K562 (cell line): ENCODE measurements around the gene SPNS1. TPM values are rescaled to one million over a fixed set of nuclear protein-coding genes. Genes with fewer than 3 reads are reported as not detected.

Source experiments
- ATF1 ChIP-seq, 2 experiments: fragments of 450-650 bp in 1 of 2; IDR thresholded peaks; 2 replicates each; pipeline ENCODE4 v1.6.1; 2016; ENCODE audit warnings: missing compliant biosample characterization in 1 of 2, missing genetic modification characterization in 1 of 2
- BHLHE40 ChIP-seq: IDR thresholded peaks from 2 replicates; pipeline ENCODE4 v1.6.1; 2011; ENCODE audit warnings: low read length, improper control_type of control experiment
- FOXK1 ChIP-seq: sonication (generic); formaldehyde crosslinking; IDR thresholded peaks from 2 replicates; pipeline ENCODE4 v1.8.0; 2022; ENCODE audit warnings: missing genetic modification reagents, mild to moderate bottlenecking, borderline replicate concordance
- FOXP1 ChIP-seq: sonication (generic); formaldehyde crosslinking; IDR thresholded peaks from 2 replicates; pipeline ENCODE4 v1.8.0; 2022; ENCODE audit warnings: mild to moderate bottlenecking, missing genetic modification reagents
- HDAC1 ChIP-seq, 2 experiments: fragments of 450-650 bp; IDR thresholded peaks; 2 replicates each; pipeline ENCODE4 v1.6.1; 2016 to 2017; ENCODE audit warnings: inconsistent platforms in 1 of 2, mild to moderate bottlenecking in 1 of 2, moderate library complexity in 1 of 2
- KAT2B ChIP-seq: IDR thresholded peaks from one replicate; pipeline ENCODE4 v1.6.1; 2012; ENCODE audit warnings: low read depth, mild to moderate bottlenecking, control low read depth, inconsistent platforms, low read length, moderate library complexity
- MAZ ChIP-seq, 2 experiments: fragments of 450-650 bp in 1 of 2; sonication (generic) in 1 of 2; formaldehyde crosslinking; IDR thresholded peaks in 1 of 2; conservative IDR thresholded peaks in 1 of 2; 2 replicates each; pipeline versions ENCODE4 v1.4.0 to v1.5.0; 2020; ENCODE audit warnings: mild to moderate bottlenecking in 1 of 2, missing genetic modification reagents in 1 of 2
- MEF2D ChIP-seq: conservative IDR thresholded peaks from 2 replicates; pipeline ENCODE4 v1.6.1; 2016; ENCODE audit warnings: low read depth, missing genetic modification characterization, missing compliant biosample characterization
- POLR2B ChIP-seq: fragments of 450-650 bp; IDR thresholded peaks from 2 replicates; pipeline ENCODE4 v1.6.1; 2018; ENCODE audit warnings: low read depth; ENCODE audit not compliant: partially characterized antibody
- SMARCA4 ChIP-seq: fragments of 450-650 bp; IDR thresholded peaks from 2 replicates; pipeline ENCODE4 v1.6.1; 2016
- STAT5A ChIP-seq: IDR thresholded peaks from 2 replicates; pipeline ENCODE4 v1.6.1; 2012; ENCODE audit warnings: low read length, inconsistent platforms, borderline replicate concordance
- TEAD2 ChIP-seq: fragments of 450-650 bp; IDR thresholded peaks from 2 replicates; pipeline ENCODE4 v1.6.1; 2016; ENCODE audit warnings: missing genetic modification characterization, control low read depth, missing compliant biosample characterization
- UBTF ChIP-seq, 2 experiments: IDR thresholded peaks; 2 replicates each; pipeline ENCODE4 v1.6.1; 2012; ENCODE audit warnings: improper control_type of control experiment in 2 of 2, low read depth in 2 of 2, low read length in 2 of 2, borderline replicate concordance in 1 of 2
- XRCC3 ChIP-seq: fragments of 450-650 bp; IDR thresholded peaks from 2 replicates; pipeline ENCODE4 v1.6.1; 2017; ENCODE audit warnings: mild to moderate bottlenecking, moderate library complexity
- ZNF79 ChIP-seq: fragments of 250-450 bp; sonication (Bioruptor Pico); IDR thresholded peaks from 2 replicates; pipeline ENCODE4 v1.4.0; 2020; ENCODE audit warnings: low read depth, mild to moderate bottlenecking, moderate library complexity
- polyA plus RNA-seq, 8 experiments: library from polyadenylated mRNA; depleted of rRNA in 4 of 8; stranded (reverse) in 5 of 8; unstranded in 3 of 8; fragments of >200 nt; fragmentation: Nextera tagmentation in 2 of 8; fragmentation: Illumina TruSeq in 1 of 8; extraction: Ambion mirVana in 2 of 8; extraction: Trizol in 1 of 8; gene quantifications; 2 replicates each; pipeline versions ENCODE4 v1.2.1 to v1.2.3, GENCODE V29; 2011 to 2014; ENCODE audit warnings: inconsistent platforms in 1 of 8, missing spikeins in 1 of 8
- total RNA-seq, 7 experiments: library from RNA; depleted of rRNA in 6 of 7; stranded (reverse); fragments of >200 nt in 6 of 7; fragmentation: Illumina TruSeq in 2 of 7; extraction: Trizol in 2 of 7; gene quantifications; 2 replicates each; pipeline versions ENCODE4 v1.2.1 to v1.2.3, GENCODE V29; 2011 to 2021; ENCODE audit warnings: low replicate concordance in 1 of 7
- TF ChIP-seq, protein P1 (sequence below), 2 experiments: fragments of 150-350 bp in 1 of 2; IDR thresholded peaks; 2 replicates each; pipeline ENCODE4 v1.6.1; 2012 to 2016; ENCODE audit warnings: low read depth in 2 of 2, low read length in 2 of 2, mild to moderate bottlenecking in 1 of 2, moderate library complexity in 1 of 2
- TF ChIP-seq, protein P2 (sequence below): sonication (generic); formaldehyde crosslinking; IDR thresholded peaks from 2 replicates; pipeline ENCODE4 v1.8.0; 2022; ENCODE audit warnings: mild to moderate bottlenecking, missing genetic modification reagents

SPNS1 gene
- total and polyA plus RNA-seq, 9 of the 15 experiments (the other 6 are each of a cell fraction or from before 2014, with no cell fraction given) = 0.58 to 64.9 (median 13.7) TPM

DNA sequence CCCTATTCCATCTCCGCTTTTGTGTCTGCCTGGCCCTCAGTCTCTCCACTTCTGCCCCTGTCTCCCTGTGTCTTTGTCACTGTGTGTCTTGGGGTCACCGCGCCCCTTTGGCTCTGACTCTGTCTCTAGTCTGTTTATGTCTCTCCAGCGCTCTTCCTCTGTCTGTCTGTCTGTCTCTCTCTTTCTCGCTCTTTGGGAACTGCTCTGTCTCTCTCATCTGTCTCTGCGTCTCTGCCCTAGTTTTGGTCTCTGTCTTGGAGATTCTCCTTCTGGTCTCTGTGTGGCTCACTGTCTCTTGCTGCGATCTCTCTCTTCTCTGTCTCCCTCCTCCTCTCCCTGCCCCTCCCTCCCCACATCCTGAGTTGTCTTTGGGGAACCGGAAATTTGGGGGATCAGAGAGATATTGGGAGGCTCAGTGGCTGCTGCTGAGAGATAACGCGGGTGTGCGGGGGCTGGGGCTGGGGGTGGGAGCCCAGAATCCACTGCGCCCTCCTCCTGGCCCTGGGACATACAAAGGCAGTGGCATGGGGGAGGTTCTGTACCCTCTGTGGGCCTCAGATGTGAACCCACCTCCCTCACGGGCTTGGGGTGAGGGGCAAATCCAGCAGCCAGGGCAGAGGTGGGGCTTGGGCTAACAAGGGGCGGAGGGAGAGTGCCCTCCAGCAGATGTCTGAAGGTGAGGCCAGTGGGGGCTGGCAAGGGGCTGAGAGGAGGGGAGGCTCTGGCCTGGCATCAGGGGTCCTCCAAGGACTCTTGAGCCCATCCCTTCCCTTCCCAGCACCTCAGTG, 34.7 kb downstream of the SPNS1 start (continued):
- TF ChIP-seq ZNF79 = 0 out of 2 replicates have a peak, but pooled peaks have one; percentile 26
- TF ChIP-seq XRCC3 = no peak
- no peak for TF ChIP-seq UBTF (IDR thresholded peaks at IDR 0.05; ENCODE audit: borderline replicate concordance in 1 of 2, low read depth in 2 of 2, low read length in 2 of 2)
- TF ChIP-seq SMARCA4 = peak; percentile 95
- TF ChIP-seq TEAD2 (tag) = no peak
- no peak for TF ChIP-seq FOXP1 (CRISPR knock-in tag)
- TF ChIP-seq, protein P1, sequence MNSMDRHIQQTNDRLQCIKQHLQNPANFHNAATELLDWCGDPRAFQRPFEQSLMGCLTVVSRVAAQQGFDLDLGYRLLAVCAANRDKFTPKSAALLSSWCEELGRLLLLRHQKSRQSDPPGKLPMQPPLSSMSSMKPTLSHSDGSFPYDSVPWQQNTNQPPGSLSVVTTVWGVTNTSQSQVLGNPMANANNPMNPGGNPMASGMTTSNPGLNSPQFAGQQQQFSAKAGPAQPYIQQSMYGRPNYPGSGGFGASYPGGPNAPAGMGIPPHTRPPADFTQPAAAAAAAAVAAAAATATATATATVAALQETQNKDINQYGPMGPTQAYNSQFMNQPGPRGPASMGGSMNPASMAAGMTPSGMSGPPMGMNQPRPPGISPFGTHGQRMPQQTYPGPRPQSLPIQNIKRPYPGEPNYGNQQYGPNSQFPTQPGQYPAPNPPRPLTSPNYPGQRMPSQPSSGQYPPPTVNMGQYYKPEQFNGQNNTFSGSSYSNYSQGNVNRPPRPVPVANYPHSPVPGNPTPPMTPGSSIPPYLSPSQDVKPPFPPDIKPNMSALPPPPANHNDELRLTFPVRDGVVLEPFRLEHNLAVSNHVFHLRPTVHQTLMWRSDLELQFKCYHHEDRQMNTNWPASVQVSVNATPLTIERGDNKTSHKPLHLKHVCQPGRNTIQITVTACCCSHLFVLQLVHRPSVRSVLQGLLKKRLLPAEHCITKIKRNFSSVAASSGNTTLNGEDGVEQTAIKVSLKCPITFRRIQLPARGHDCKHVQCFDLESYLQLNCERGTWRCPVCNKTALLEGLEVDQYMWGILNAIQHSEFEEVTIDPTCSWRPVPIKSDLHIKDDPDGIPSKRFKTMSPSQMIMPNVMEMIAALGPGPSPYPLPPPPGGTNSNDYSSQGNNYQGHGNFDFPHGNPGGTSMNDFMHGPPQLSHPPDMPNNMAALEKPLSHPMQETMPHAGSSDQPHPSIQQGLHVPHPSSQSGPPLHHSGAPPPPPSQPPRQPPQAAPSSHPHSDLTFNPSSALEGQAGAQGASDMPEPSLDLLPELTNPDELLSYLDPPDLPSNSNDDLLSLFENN (IDR thresholded peaks at IDR 0.05; ENCODE audit: low read depth in 2 of 2, low read length in 2 of 2) = peak in 1 of 2 experiments; percentile 95; a peak in 2 of 4 replicates
- TF ChIP-seq, protein P2, sequence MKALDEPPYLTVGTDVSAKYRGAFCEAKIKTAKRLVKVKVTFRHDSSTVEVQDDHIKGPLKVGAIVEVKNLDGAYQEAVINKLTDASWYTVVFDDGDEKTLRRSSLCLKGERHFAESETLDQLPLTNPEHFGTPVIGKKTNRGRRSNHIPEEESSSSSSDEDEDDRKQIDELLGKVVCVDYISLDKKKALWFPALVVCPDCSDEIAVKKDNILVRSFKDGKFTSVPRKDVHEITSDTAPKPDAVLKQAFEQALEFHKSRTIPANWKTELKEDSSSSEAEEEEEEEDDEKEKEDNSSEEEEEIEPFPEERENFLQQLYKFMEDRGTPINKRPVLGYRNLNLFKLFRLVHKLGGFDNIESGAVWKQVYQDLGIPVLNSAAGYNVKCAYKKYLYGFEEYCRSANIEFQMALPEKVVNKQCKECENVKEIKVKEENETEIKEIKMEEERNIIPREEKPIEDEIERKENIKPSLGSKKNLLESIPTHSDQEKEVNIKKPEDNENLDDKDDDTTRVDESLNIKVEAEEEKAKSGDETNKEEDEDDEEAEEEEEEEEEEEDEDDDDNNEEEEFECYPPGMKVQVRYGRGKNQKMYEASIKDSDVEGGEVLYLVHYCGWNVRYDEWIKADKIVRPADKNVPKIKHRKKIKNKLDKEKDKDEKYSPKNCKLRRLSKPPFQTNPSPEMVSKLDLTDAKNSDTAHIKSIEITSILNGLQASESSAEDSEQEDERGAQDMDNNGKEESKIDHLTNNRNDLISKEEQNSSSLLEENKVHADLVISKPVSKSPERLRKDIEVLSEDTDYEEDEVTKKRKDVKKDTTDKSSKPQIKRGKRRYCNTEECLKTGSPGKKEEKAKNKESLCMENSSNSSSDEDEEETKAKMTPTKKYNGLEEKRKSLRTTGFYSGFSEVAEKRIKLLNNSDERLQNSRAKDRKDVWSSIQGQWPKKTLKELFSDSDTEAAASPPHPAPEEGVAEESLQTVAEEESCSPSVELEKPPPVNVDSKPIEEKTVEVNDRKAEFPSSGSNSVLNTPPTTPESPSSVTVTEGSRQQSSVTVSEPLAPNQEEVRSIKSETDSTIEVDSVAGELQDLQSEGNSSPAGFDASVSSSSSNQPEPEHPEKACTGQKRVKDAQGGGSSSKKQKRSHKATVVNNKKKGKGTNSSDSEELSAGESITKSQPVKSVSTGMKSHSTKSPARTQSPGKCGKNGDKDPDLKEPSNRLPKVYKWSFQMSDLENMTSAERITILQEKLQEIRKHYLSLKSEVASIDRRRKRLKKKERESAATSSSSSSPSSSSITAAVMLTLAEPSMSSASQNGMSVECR (CRISPR knock-in tag) = no peak
- no peak for TF ChIP-seq ATF1 (CRISPR knock-in tag; IDR thresholded peaks at IDR 0.05)
- 0 out of 2 replicates have a peak, but pooled peaks have one; percentile 26 for TF ChIP-seq ATF1 (tag; IDR thresholded peaks at IDR 0.05)
- peak; percentile 95 to 96 for TF ChIP-seq MAZ (CRISPR knock-in tag; conservative IDR thresholded peaks at IDR 0.05 in 1 of 2, IDR thresholded peaks at IDR 0.05 in 1 of 2)
- TF ChIP-seq KAT2B = no peak
- TF ChIP-seq BHLHE40 = peak; percentile 57; the same call in 1 of the 2 replicates
- peak; percentile 84 for TF ChIP-seq STAT5A
- TF ChIP-seq MEF2D (tag) = 0 out of 2 replicates have a peak, but pooled peaks have one; percentile 51
- no peak for TF ChIP-seq FOXK1
- peak; percentile 81 for TF ChIP-seq POLR2B
- TF ChIP-seq HDAC1 (IDR thresholded peaks at IDR 0.05) = peak; percentile 38 to 81; a peak in 2 of 4 replicates
